Measurements from ENCODE around the gene HAUS6. TPM values are rescaled to one million over a fixed set of nuclear protein-coding genes. Genes with fewer than 3 reads are reported as not detected.

HAUS6 gene
- total and polyA plus RNA-seq, 10 donors = 4.4 to 13.5 (median 11.9) TPM

GRCh38 chr9:19087106-19088000 lies 15.4 kb downstream of the HAUS6 start:
- H3K27me3 ChIP-seq (replicated peaks in 1 of 7) = no peaks in the 10 kb centered on the region
- no peaks in the 10 kb centered on the region for H3K9me3 ChIP-seq
- no peak for DNase-seq
- H3K4me1 ChIP-seq = no peaks in the 10 kb centered on the region
- no peak overlapping the region for H3K4me3 ChIP-seq
- H3K36me3 ChIP-seq = peaks cover 3 to 100% (median 69%) of the 10 kb centered on the region in 6 donors
- no peak overlapping the region for H3K27ac ChIP-seq
- WGBS, 5 donors = 78 to 94% (median 82%) methylated on average over 6 of the region's 6 CpGs
- TF ChIP-seq POLR2A (IDR thresholded peaks at IDR 0.05) (no peak), POLR2AphosphoS5 (IDR thresholded peaks at IDR 0.05) (no peak), CTCF (IDR thresholded peaks at IDR 0.05 in 8 of 11, conservative IDR thresholded peaks at IDR 0.05 in 3 of 11) (no peak)
- intact Hi-C loops (cut with DNase I; ENCODE audit: low total_unique reads) = no loop called here

GRCh38 chr9:19085295-19085694 lies 17.4 kb downstream of the HAUS6 start:
- H3K9me3 ChIP-seq = no peaks in the 10 kb centered on the region
- no peak for DNase-seq
- TF ChIP-seq CTCF (IDR thresholded peaks at IDR 0.05 in 8 of 11, conservative IDR thresholded peaks at IDR 0.05 in 3 of 11) = peak in 6 of 11 experiments; percentile 8 to 34 (median 28)
- no peak for TF ChIP-seq POLR2A (IDR thresholded peaks at IDR 0.05)
- no peaks in the 10 kb centered on the region for H3K4me1 ChIP-seq
- 71 to 81% (median 77%) methylated on average over 2 of the region's 2 CpGs for WGBS, 5 donors
- intact Hi-C loops (cut with DNase I; ENCODE audit: low total_unique reads) = no loop called here
- no peaks in the 10 kb centered on the region for H3K27me3 ChIP-seq (replicated peaks in 1 of 7)
- peaks cover 3 to 100% (median 69%) of the 10 kb centered on the region in 6 donors for H3K36me3 ChIP-seq
- H3K27ac ChIP-seq = no peak overlapping the region
- H3K4me3 ChIP-seq = no peak overlapping the region

GRCh38 chr9:19074836-19075235 lies 27.9 kb downstream of the HAUS6 start:
- Histone ChIP-seq H3K4me3 (no peak overlapping the region), H3K27ac (no peak overlapping the region), H3K27me3 (replicated peaks in 1 of 7) (no peaks in the 10 kb centered on the region), H3K4me1 (no peaks in the 10 kb centered on the region), H3K36me3 (peaks cover 7 to 100% (median 75%) of the 10 kb centered on the region in 6 donors), H3K9me3 (no peaks in the 10 kb centered on the region)
- 88 to 98% (median 93%) methylated on average over 1 of the region's 1 CpG for WGBS, 5 donors
- DNase-seq = no peak
- intact Hi-C loops (cut with DNase I; ENCODE audit: low total_unique reads) = no loop called here
- TF ChIP-seq POLR2A (IDR thresholded peaks at IDR 0.05) = no peak
- no peak for TF ChIP-seq POLR2AphosphoS5 (IDR thresholded peaks at IDR 0.05)
- no peak for TF ChIP-seq CTCF (IDR thresholded peaks at IDR 0.05 in 8 of 11, conservative IDR thresholded peaks at IDR 0.05 in 3 of 11)

- no peak for DNase-seq
- Histone ChIP-seq H3K4me1 (no peaks in the 10 kb centered on the region), H3K27me3 (replicated peaks in 1 of 7) (no peaks in the 10 kb centered on the region), H3K9me3 (no peaks in the 10 kb centered on the region), H3K4me3 (no peak overlapping the region), H3K27ac (no peak overlapping the region), H3K36me3 (peaks cover 7 to 100% (median 76%) of the 10 kb centered on the region in 6 donors)
- WGBS, 5 donors = 93 to 98% (median 95%) methylated on average over 2 of the region's 2 CpGs
- intact Hi-C loops (cut with DNase I; ENCODE audit: low total_unique reads) = no loop called here
- no peak for TF ChIP-seq CTCF (IDR thresholded peaks at IDR 0.05 in 8 of 11, conservative IDR thresholded peaks at IDR 0.05 in 3 of 11)
- no peak for TF ChIP-seq POLR2A (IDR thresholded peaks at IDR 0.05)
- TF ChIP-seq POLR2AphosphoS5 (IDR thresholded peaks at IDR 0.05) = no peak
Observed at GRCh38 chr9:19074229-19074628, 28.5 kb downstream of the HAUS6 start.

Data from spleen (tissue), 11 donors.